Ovary (tissue), 9 donors: ENCODE data around the gene SMCO4. TPM values are rescaled to one million over a fixed set of nuclear protein-coding genes. Genes with fewer than 3 reads are reported as not detected.

Experiments used
- DNase-seq, 5 donors: peaks; one replicate each; pipeline ENCODE4 v3.0.0-alpha.2; 2019 to 2020
- H3K27ac ChIP-seq, 2 donors: fragments of 200-600 bp; one replicate each; pipeline versions ENCODE4 v1.5.1 to v1.8.0; 2019 to 2022
- H3K27me3 ChIP-seq: fragments of 200-600 bp; one replicate; pipeline ENCODE4 v1.8.0; 2022
- H3K36me3 ChIP-seq: fragments of 200-600 bp; sonication (generic); one replicate; pipeline ENCODE4 v1.5.1; 2019
- H3K4me1 ChIP-seq: one replicate; pipeline ENCODE4 v1.8.1; 2013; ENCODE audit warnings: mild to moderate bottlenecking, moderate library complexity; ENCODE audit not compliant: insufficient read depth
- H3K4me3 ChIP-seq: fragments of 200-600 bp; sonication (generic); one replicate; pipeline ENCODE4 v1.5.1; 2017
- H3K9me3 ChIP-seq, 2 donors: fragments of 200-600 bp in 1 of 2; sonication (generic) in 1 of 2; one replicate each; pipeline versions ENCODE4 v1.5.1 to v1.8.1; 2013 to 2019; ENCODE audit warnings: mild to moderate bottlenecking in 1 of 2, moderate library complexity in 1 of 2
- CTCF ChIP-seq, 3 donors: fragments of 450-650 bp in 2 of 3; fragments of 200-600 bp in 1 of 3; IDR thresholded peaks; one replicate each; pipeline versions ENCODE4 v1.5.1 to v1.8.0; 2016 to 2022; ENCODE audit warnings: antibody characterized with exemption in 3 of 3, mild to moderate bottlenecking in 1 of 3
- EP300 ChIP-seq: sonication (generic); formaldehyde crosslinking; IDR thresholded peaks from one replicate; pipeline ENCODE4 v1.6.1; 2017; ENCODE audit warnings: antibody characterized with exemption
- POLR2A ChIP-seq: fragments of 450-650 bp; IDR thresholded peaks from one replicate; pipeline ENCODE4 v1.6.1; 2017; ENCODE audit warnings: antibody characterized with exemption, mild to moderate bottlenecking, moderate library complexity
- WGBS, 3 donors: extraction: QIAGEN DNeasy Blood & Tissue Kit in 1 of 3; methylation state at CpG; one replicate each; pipeline versions ENCODE4 v1.1.5 to v1.1.7; 2013 to 2017; 5-methylcytosine and 5-hydroxymethylcytosine counted together
- intact Hi-C, 4 donors: fragments of 100-400 bp; cut with DNase I; formaldehyde crosslinking; loops; one replicate each; pipeline versions ENCODE4 v1.11.0 to v1.15.1; 2022 to 2023
- polyA plus RNA-seq, 2 donors: library from polyadenylated mRNA; stranded (reverse); fragments of 200-250 nt in 1 of 2; fragments of 350-450 nt in 1 of 2; fragmentation: Illumina TruSeq in 1 of 2; extraction: RNeasy Lipid Tissue Mini Kit (QIAGEN cat#74804) in 1 of 2; gene quantifications; one replicate each; pipeline ENCODE4 v1.2.3, GENCODE V29; 2013 to 2014
- total RNA-seq, 7 donors: library from RNA; depleted of rRNA in 2 of 7; stranded (reverse); fragments of >200 nt in 2 of 7; fragmentation: NEBNext Ultra II Directional in 3 of 7; extraction: Animal tissue kit (Norgen Biotek cat#: 25700) in 3 of 7; gene quantifications; one replicate each; pipeline versions ENCODE4 v1.1.0 to v1.2.4, GENCODE V29; 2016 to 2023
- donor health status: DM: no; HTN: no; CAD: no; lungs with moderate emphysema.
- donor health status: DM: no; HTN: no; CAD: no.
- donor health status: Bipolar disorder and iron deficiency.
- donor health status: DM: yes; HTN: yes; CAD: no.
- donor health status: DM: no; HTN: no; CAD: no.
- donor health status: DM: yes; HTN: yes; CAD: no.

SMCO4 gene
- total and polyA plus RNA-seq, 9 donors, result 10.8 to 52.7 (median 20.2) TPM

DNA sequence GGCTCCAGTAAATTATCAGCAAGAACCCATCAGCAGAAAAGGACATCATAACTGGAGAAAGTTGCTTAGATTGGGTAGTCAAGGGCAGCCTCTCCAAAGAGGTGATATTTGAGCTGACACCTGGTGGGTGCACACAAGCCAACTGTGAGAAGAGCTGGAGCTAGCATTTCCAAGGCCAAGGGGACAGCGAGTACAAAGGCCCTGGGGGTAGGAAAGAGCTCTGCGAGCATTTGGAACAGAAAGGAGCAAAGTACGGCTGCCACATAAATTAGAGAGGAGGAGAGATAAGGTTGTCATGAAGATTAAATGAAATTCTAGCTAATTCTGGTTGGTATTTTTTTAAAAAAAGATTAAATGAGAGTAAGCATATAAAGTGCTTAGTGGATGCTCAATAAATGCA, 21.7 kb upstream of the SMCO4 start:
- no peak overlapping the region for H3K4me3 ChIP-seq
- peaks cover 7% of the 10 kb centered on the region for H3K4me1 ChIP-seq
- no peak for TF ChIP-seq EP300
- H3K27ac ChIP-seq, result no peak overlapping the region
- H3K36me3 ChIP-seq, result no peaks in the 10 kb centered on the region
- no peaks in the 10 kb centered on the region for H3K9me3 ChIP-seq
- intact Hi-C loops, result no loop called here
- H3K27me3 ChIP-seq, result no peaks in the 10 kb centered on the region
- DNase-seq, result no peak
- WGBS, 3 donors, result 23 to 39% (median 28%) methylated on average over 3 of the region's 3 CpGs

DNA sequence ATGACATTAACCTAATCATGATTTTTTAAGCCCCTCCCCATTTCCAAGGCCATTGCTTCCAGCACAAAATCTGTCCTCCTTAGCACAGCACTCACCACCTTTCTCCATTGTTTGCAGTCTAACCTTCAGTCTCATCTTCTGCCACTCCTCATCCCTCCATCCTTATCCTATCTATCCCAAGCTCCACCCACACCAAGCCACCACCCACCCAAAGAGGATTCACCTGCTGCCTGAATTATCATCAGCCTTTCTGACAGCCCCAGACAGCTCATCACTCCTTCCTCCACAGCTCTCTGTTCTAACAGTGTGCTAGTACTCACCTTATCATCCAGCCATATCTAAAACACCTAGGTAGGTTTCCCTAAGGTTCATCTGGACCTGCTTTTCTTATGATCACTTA, 20.7 kb upstream of the SMCO4 start:
- no peak overlapping the region for H3K27ac ChIP-seq
- intact Hi-C loops, result no loop called here
- H3K36me3 ChIP-seq, result no peaks in the 10 kb centered on the region
- no peaks in the 10 kb centered on the region for H3K27me3 ChIP-seq
- H3K4me3 ChIP-seq, result no peak overlapping the region
- TF ChIP-seq POLR2A (no peak), CTCF (IDR thresholded peaks at IDR 0.05) (no peak), EP300 (no peak)
- no peaks in the 10 kb centered on the region for H3K9me3 ChIP-seq
- DNase-seq, result no peak
- H3K4me1 ChIP-seq, result peaks cover 7% of the 10 kb centered on the region

GRCh38 chr11:93560199-93560932, 17.2 kb upstream of the SMCO4 start:
- no peaks in the 10 kb centered on the region for H3K9me3 ChIP-seq
- no peaks in the 10 kb centered on the region for H3K36me3 ChIP-seq
- no peak for DNase-seq
- TF ChIP-seq POLR2A, result no peak
- TF ChIP-seq EP300, result no peak
- TF ChIP-seq CTCF (IDR thresholded peaks at IDR 0.05), result no peak
- H3K4me3 ChIP-seq, result no peak overlapping the region
- 56 to 60% (median 59%) methylated on average over 3 of the region's 3 CpGs for WGBS, 3 donors
- no peaks in the 10 kb centered on the region for H3K27me3 ChIP-seq
- intact Hi-C loops, result no loop called here
- H3K27ac ChIP-seq, result no peak overlapping the region
- no peaks in the 10 kb centered on the region for H3K4me1 ChIP-seq

GRCh38 chr11:93559681-93560080, 16.5 kb upstream of the SMCO4 start:
- Histone ChIP-seq H3K36me3 (no peaks in the 10 kb centered on the region), H3K4me3 (no peak overlapping the region), H3K9me3 (no peaks in the 10 kb centered on the region), H3K27ac (no peak overlapping the region), H3K4me1 (no peaks in the 10 kb centered on the region), H3K27me3 (no peaks in the 10 kb centered on the region)
- intact Hi-C loops, result loop anchor here in 1 of 4 donors (10.0 kb wide), 1 partner anchor 95 kb away; no protein-coding TSS in a partner anchor
- 39 to 56% (median 53%) methylated on average over 3 of the region's 3 CpGs for WGBS, 3 donors
- DNase-seq, result no peak
- TF ChIP-seq EP300 (no peak), POLR2A (no peak), CTCF (IDR thresholded peaks at IDR 0.05) (no peak)

DNA sequence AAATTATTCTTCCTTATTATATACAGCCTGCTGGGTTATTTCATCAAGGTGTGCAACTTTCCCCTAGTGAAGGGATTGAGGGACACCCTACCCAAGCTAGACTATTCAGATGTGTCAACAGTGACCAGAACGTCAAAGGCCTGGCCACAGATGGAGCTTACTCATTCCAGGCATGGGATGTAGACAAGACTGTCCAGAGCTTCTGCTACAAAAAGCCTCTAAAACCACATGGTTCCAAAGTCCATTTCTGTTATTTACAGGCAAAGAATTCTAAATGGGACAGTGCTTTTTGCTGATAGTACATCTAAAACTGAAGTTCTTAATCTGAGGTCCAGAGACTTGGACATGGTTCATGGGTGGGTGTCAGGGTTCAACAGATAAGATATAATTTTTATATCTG, 9.7 kb upstream of the SMCO4 start:
- Histone ChIP-seq H3K4me3 (no peak overlapping the region), H3K27me3 (no peaks in the 10 kb centered on the region), H3K4me1 (no peaks in the 10 kb centered on the region), H3K27ac (no peak overlapping the region), H3K9me3 (no peaks in the 10 kb centered on the region), H3K36me3 (no peaks in the 10 kb centered on the region)
- no peak for DNase-seq
- 63 to 77% (median 67%) methylated on average over 1 of the region's 1 CpG for WGBS, 3 donors
- TF ChIP-seq CTCF (IDR thresholded peaks at IDR 0.05), result no peak
- no peak for TF ChIP-seq POLR2A
- no peak for TF ChIP-seq EP300
- intact Hi-C loops, result loop anchor here in 1 of 4 donors (10.0 kb wide), 1 partner anchor 102 kb away; no protein-coding TSS in a partner anchor
